HepG2 (cell line): Measurements from ENCODE around the gene SMURF1. TPM values are rescaled to one million over a fixed set of nuclear protein-coding genes. Genes with fewer than 3 reads are reported as not detected.

ENCODE experiments used
- CCDC6 ChIP-seq: sonication (generic); formaldehyde crosslinking; IDR thresholded peaks from 2 replicates; pipeline ENCODE4 v1.8.1; 2022; ENCODE audit warnings: mild to moderate bottlenecking, missing genetic modification reagents, moderate library complexity
- CHCHD3 ChIP-seq: sonication (generic); formaldehyde crosslinking; IDR thresholded peaks from 2 replicates; pipeline ENCODE4 v1.8.0; 2022; ENCODE audit warnings: mild to moderate bottlenecking, missing genetic modification reagents, moderate library complexity
- DMAP1 ChIP-seq: IDR thresholded peaks from 2 replicates; pipeline ENCODE4 v1.6.1; 2016
- FOXA3 ChIP-seq: IDR thresholded peaks from 2 replicates; pipeline ENCODE4 v1.6.1; 2016; ENCODE audit warnings: missing genetic modification reagents, missing compliant biosample characterization
- GFI1 ChIP-seq: sonication (generic); formaldehyde crosslinking; IDR thresholded peaks from 2 replicates; pipeline ENCODE4 v1.5.0; 2020; ENCODE audit warnings: missing genetic modification reagents, mild to moderate bottlenecking, borderline replicate concordance
- HNRNPUL1 ChIP-seq: fragments of 200-400 bp; formaldehyde crosslinking; IDR thresholded peaks from 2 replicates; pipeline ENCODE4 v1.6.1; 2017; ENCODE audit warnings: low read depth, mild to moderate bottlenecking, low read length, moderate library complexity
- MED13 ChIP-seq: sonication (generic); formaldehyde crosslinking; IDR thresholded peaks from 2 replicates; pipeline ENCODE4 v1.5.0; 2020; ENCODE audit warnings: missing genetic modification reagents
- MEIS1 ChIP-seq: sonication (generic); formaldehyde crosslinking; IDR thresholded peaks from 2 replicates; pipeline ENCODE4 v1.9.0; 2021; ENCODE audit warnings: mild to moderate bottlenecking, missing genetic modification reagents, moderate library complexity, borderline replicate concordance
- NFKB2 ChIP-seq: sonication (generic); formaldehyde crosslinking; IDR thresholded peaks from 2 replicates; pipeline ENCODE4 v1.4.0; 2020; ENCODE audit warnings: missing genetic modification reagents, borderline replicate concordance
- PHF21A ChIP-seq: sonication (generic); formaldehyde crosslinking; IDR thresholded peaks from 2 replicates; pipeline ENCODE4 v1.5.0; 2020; ENCODE audit warnings: mild to moderate bottlenecking, missing genetic modification reagents
- REXO4 ChIP-seq: sonication (generic); formaldehyde crosslinking; IDR thresholded peaks from 2 replicates; pipeline ENCODE4 v1.8.0; 2022; ENCODE audit warnings: missing genetic modification reagents, mild to moderate bottlenecking, borderline replicate concordance
- SIN3A ChIP-seq: IDR thresholded peaks from 2 replicates; pipeline ENCODE4 v1.6.1; 2011; ENCODE audit warnings: low read depth, mild to moderate bottlenecking, control low read depth, low read length, borderline replicate concordance
- ZKSCAN8 ChIP-seq: IDR thresholded peaks from 2 replicates; pipeline ENCODE4 v1.6.1; 2016; ENCODE audit warnings: borderline replicate concordance, missing genetic modification reagents, missing compliant biosample characterization
- ZNF124 ChIP-seq: sonication (generic); formaldehyde crosslinking; IDR thresholded peaks from 2 replicates; pipeline ENCODE4 v1.4.0; 2020; ENCODE audit warnings: missing genetic modification reagents
- ZNF350 ChIP-seq: sonication (generic); formaldehyde crosslinking; IDR thresholded peaks from 2 replicates; pipeline ENCODE4 v1.4.0; 2020; ENCODE audit warnings: mild to moderate bottlenecking, low read depth, missing genetic modification reagents, borderline replicate concordance
- ZNF501 ChIP-seq: sonication (generic); formaldehyde crosslinking; IDR thresholded peaks from 2 replicates; pipeline ENCODE4 v1.5.1; 2020; ENCODE audit warnings: mild to moderate bottlenecking, moderate library complexity, missing genetic modification reagents
- ZNF589 ChIP-seq: sonication (generic); formaldehyde crosslinking; conservative IDR thresholded peaks from 2 replicates; pipeline ENCODE4 v1.8.0; 2022; ENCODE audit warnings: mild to moderate bottlenecking, moderate library complexity, missing genetic modification reagents
- ZNF598 ChIP-seq: sonication (generic); formaldehyde crosslinking; IDR thresholded peaks from 2 replicates; pipeline ENCODE4 v1.5.1; 2020; ENCODE audit warnings: mild to moderate bottlenecking, missing genetic modification reagents, borderline replicate concordance
- ZNF883 ChIP-seq: sonication (generic); formaldehyde crosslinking; IDR thresholded peaks from 2 replicates; pipeline ENCODE4 v1.5.1; 2020; ENCODE audit warnings: mild to moderate bottlenecking, missing genetic modification reagents; ENCODE audit errors: not compliant biosample characterization
- polyA plus RNA-seq, 8 experiments: library from polyadenylated mRNA; depleted of rRNA in 3 of 8; stranded (reverse) in 7 of 8; unstranded in 1 of 8; fragments of >200 nt; fragmentation: Illumina TruSeq in 4 of 8; extraction: Trizol in 4 of 8; gene quantifications; 2 replicates each; pipeline versions ENCODE4 v1.2.1 to v1.2.3, GENCODE V29; 2011 to 2016; ENCODE audit warnings: low read depth in 4 of 8, missing spikeins in 1 of 8, mixed read lengths in 1 of 8; ENCODE audit not compliant: insufficient read depth in 1 of 8
- total RNA-seq, 5 experiments: library from RNA; depleted of rRNA; stranded (reverse); fragments of >200 nt; fragmentation: Illumina TruSeq; extraction: Trizol; gene quantifications; 2 replicates each; pipeline ENCODE4 v1.2.3, GENCODE V29; 2016; ENCODE audit warnings: low read depth in 1 of 5
- TF ChIP-seq, protein P1 (sequence below): IDR thresholded peaks from 2 replicates; pipeline ENCODE4 v1.6.1; 2016; ENCODE audit warnings: missing biosample characterization, missing genetic modification reagents, low read depth
- TF ChIP-seq, protein P2 (sequence below): sonication (generic); formaldehyde crosslinking; IDR thresholded peaks from 2 replicates; pipeline ENCODE4 v1.5.1; 2020; ENCODE audit warnings: mild to moderate bottlenecking, missing genetic modification reagents
- TF ChIP-seq, protein P3 (sequence below): sonication (generic); formaldehyde crosslinking; IDR thresholded peaks from 2 replicates; pipeline ENCODE4 v1.8.1; 2023; ENCODE audit warnings: mild to moderate bottlenecking, missing genetic modification reagents, borderline replicate concordance

The SMURF1 gene
- total and polyA plus RNA-seq, 2 of the 13 experiments (the other 11 are each of a cell fraction or from before 2014, with no cell fraction given) = 8.3 to 11.1 TPM

DNA sequence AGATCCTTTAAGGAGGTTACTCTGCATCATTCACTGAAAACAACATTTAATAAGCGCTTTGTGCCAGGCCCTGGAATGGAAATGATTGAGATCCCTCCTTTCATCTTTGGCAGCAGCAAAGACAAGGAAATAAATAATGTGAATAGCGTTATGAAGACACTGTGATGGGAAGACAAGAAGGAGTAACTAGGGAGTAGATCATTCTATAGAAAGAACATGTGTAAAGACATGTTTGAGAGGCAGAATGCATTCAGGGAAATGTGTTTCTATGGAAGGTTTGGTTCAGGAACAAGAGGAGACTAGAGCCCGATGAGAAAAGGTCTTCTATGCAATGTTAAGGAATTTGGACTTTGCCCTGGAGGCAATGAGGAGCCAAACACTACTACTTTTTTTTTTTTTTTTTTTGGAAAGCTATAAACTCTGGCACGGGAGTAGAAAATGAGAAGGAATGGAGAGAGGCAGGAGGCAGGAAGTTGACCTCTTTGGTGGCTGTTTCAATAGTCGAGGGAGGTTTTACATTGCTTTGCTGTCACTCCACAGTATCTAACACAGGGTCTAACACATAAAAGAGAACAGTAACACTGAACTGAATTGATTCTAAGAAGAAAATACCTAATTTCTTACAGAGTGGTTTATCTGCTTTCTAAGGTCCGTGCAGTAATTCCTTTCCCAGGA, 44.9 kb downstream of the SMURF1 start (continued):
- no peak for TF ChIP-seq NFKB2
- TF ChIP-seq, protein P1, sequence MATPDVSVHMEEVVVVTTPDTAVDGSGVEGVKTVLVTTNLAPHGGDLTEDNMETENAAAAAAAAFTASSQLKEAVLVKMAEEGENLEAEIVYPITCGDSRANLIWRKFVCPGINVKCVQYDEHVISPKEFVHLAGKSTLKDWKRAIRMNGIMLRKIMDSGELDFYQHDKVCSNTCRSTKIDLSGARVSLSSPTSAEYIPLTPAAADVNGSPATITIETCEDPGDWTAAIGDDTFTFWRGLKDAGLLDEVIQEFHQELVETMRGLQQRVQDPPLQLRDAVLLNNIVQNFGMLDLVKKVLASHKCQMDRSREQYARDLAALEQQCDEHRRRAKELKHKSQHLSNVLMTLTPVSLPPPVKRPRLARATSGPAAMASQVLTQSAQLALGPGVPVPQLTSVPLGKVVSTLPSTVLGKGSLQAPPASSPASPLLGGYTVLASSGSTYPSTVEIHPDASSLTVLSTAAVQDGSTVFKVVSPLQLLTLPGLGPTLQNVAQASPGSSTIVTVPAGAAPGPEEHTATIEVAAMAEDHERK = 0 out of 2 replicates have a peak, but pooled peaks have one; percentile 15
- 0 out of 2 replicates have a peak, but pooled peaks have one; percentile 52 for TF ChIP-seq MEIS1
- TF ChIP-seq ZNF598 = no peak
- TF ChIP-seq ZNF883 = no peak
- TF ChIP-seq MED13 (CRISPR knock-in tag) = no peak
- no peak for TF ChIP-seq CHCHD3 (CRISPR knock-in tag)
- TF ChIP-seq, protein P2, sequence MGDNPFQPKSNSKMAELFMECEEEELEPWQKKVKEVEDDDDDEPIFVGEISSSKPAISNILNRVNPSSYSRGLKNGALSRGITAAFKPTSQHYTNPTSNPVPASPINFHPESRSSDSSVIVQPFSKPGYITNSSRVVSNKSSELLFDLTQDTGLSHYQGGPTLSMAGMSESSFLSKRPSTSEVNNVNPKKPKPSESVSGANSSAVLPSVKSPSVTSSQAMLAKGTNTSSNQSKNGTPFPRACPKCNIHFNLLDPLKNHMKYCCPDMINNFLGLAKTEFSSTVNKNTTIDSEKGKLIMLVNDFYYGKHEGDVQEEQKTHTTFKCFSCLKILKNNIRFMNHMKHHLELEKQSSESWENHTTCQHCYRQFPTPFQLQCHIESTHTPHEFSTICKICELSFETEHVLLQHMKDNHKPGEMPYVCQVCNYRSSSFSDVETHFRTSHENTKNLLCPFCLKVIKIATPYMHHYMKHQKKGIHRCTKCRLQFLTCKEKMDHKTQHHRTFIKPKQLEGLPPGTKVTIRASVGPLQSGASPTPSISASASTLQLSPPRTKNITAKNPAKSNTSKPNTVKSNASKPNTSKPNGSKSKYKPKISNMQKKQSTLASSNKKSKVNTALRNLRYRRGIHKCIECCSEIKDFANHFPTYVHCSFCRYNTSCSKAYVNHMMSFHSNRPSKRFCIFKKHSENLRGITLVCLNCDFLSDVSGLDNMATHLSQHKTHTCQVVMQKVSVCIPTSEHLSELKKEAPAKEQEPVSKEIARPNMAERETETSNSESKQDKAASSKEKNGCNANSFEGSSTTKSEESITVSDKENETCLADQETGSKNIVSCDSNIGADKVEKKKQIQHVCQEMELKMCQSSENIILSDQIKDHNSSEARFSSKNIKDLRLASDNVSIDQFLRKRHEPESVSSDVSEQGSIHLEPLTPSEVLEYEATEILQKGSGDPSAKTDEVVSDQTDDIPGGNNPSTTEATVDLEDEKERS (CRISPR knock-in tag) = no peak
- no peak; the same call in 1 of the 2 replicates for TF ChIP-seq SIN3A
- TF ChIP-seq CCDC6 (CRISPR knock-in tag) = no peak
- peak; percentile 42; the same call in 1 of the 2 replicates for TF ChIP-seq GFI1 (CRISPR knock-in tag)
- TF ChIP-seq ZNF501 (CRISPR knock-in tag) = no peak
- no peak for TF ChIP-seq ZNF350 (CRISPR knock-in tag)
- TF ChIP-seq PHF21A (CRISPR knock-in tag) = peak; percentile 73; the same call in 1 of the 2 replicates
- TF ChIP-seq, protein P3, sequence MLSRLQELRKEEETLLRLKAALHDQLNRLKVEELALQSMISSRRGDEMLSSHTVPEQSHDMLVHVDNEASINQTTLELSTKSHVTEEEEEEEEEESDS (CRISPR knock-in tag) = peak; percentile 74; the same call in 1 of the 2 replicates
- no peak for TF ChIP-seq ZNF589
- 0 out of 2 replicates have a peak, but pooled peaks have one; percentile 14 for TF ChIP-seq ZKSCAN8 (CRISPR knock-in tag)
- no peak for TF ChIP-seq REXO4 (CRISPR knock-in tag)
- no peak for TF ChIP-seq HNRNPUL1
- TF ChIP-seq DMAP1 (CRISPR knock-in tag) = 0 out of 2 replicates have a peak, but pooled peaks have one; percentile 55
- peak; percentile 56; the same call in 1 of the 2 replicates for TF ChIP-seq FOXA3 (CRISPR knock-in tag)
- no peak for TF ChIP-seq ZNF124 (CRISPR knock-in tag)
